Ecto neural progenitor cell (in vitro differentiated cells): Measurements from ENCODE around the gene ROBO1.
"Not testable (repeated sequence)": the region's sequence is repeated elsewhere in the genome, so short reads cannot be mapped to it uniquely, and the experiment has no call there.

Experiments used
- DNase-seq: peaks from one replicate; pipeline ENCODE4 v3.0.0-alpha.2; 2018; ENCODE audit warnings: low spot score

Gene ROBO1

GRCh38 chr3:78792733-78793132 lies 975.1 kb downstream of the ROBO1 start:
- DNase-seq, result no peak

GRCh38 chr3:78792212-78792611 lies 975.6 kb downstream of the ROBO1 start:
- DNase-seq, result no peak

- no peak for DNase-seq
These were observed 976.0 kb downstream of the ROBO1 start for GRCh38 chr3:78791753-78792152.

- no peak for DNase-seq
These were observed 979.0 kb downstream of the ROBO1 start for GRCh38 chr3:78788839-78789238.

GRCh38 chr3:78785004-78785403 lies 982.8 kb downstream of the ROBO1 start:
- DNase-seq, result no peak

GRCh38 chr3:78781351-78781750 lies 986.4 kb downstream of the ROBO1 start:
- DNase-seq, result no peak

- DNase-seq, result no peak
These were observed 1001.9 kb downstream of the ROBO1 start for GRCh38 chr3:78765671-78766485.

GRCh38 chr3:78764634-78765033 lies 1003.2 kb downstream of the ROBO1 start:
- DNase-seq, result no peak

- no peak for DNase-seq
These were observed 1005.7 kb downstream of the ROBO1 start for GRCh38 chr3:78762121-78762520.

- no peak for DNase-seq
These were observed 1006.7 kb downstream of the ROBO1 start for GRCh38 chr3:78761126-78761525.

- no peak for DNase-seq
These were observed 1010.1 kb downstream of the ROBO1 start for GRCh38 chr3:78757731-78758130.

- no peak for DNase-seq
These were observed 1013.6 kb downstream of the ROBO1 start for GRCh38 chr3:78754066-78754743.

GRCh38 chr3:78751266-78751665 lies 1016.5 kb downstream of the ROBO1 start:
- DNase-seq, result no peak

GRCh38 chr3:78750291-78750690 lies 1017.5 kb downstream of the ROBO1 start:
- DNase-seq, result not testable (repeated sequence)

- DNase-seq, result no peak
These were observed 1018.7 kb downstream of the ROBO1 start for GRCh38 chr3:78749056-78749455.

GRCh38 chr3:78745847-78746246 lies 1022.0 kb downstream of the ROBO1 start:
- DNase-seq, result no peak

GRCh38 chr3:78742491-78742890 lies 1025.3 kb downstream of the ROBO1 start:
- no peak for DNase-seq

- DNase-seq, result no peak
These were observed 1025.8 kb downstream of the ROBO1 start for GRCh38 chr3:78742041-78742440.

GRCh38 chr3:78741066-78741645 lies 1026.6 kb downstream of the ROBO1 start:
- no peak for DNase-seq

- no peak for DNase-seq
These were observed 1029.0 kb downstream of the ROBO1 start for GRCh38 chr3:78738833-78739232.

GRCh38 chr3:78737988-78738387 lies 1029.8 kb downstream of the ROBO1 start:
- DNase-seq, result no peak

- DNase-seq, result no peak
These were observed 1030.9 kb downstream of the ROBO1 start for GRCh38 chr3:78736863-78737262.

- DNase-seq, result no peak
These were observed 1033.7 kb downstream of the ROBO1 start for GRCh38 chr3:78734048-78734637.
